Activated CD8-positive, alpha-beta memory T cell treated with anti-CD3 and anti-CD28 coated beads, Interleukin-2, amount 50 U/mL, for 48 hours (primary cell): ENCODE data around the gene RAVER1.

Experiments used
- DNase-seq: peaks from one replicate; pipeline ENCODE4 v3.0.0-alpha.2; 2020

RAVER1 gene

GRCh38 chr19:10266706-10267105 lies 66.6 kb downstream of the RAVER1 start:
- DNase-seq: no peak
